Spleen (tissue), 7 donors: ENCODE measurements around the gene QKI.

Experiments used
- POLR2A ChIP-seq, 3 donors: fragments of 450-650 bp; IDR thresholded peaks; one replicate each; pipeline ENCODE4 v1.5.1; 2017; ENCODE audit warnings: antibody characterized with exemption in 3 of 3, mild to moderate bottlenecking in 1 of 3
- POLR2AphosphoS5 ChIP-seq, 3 donors: sonication (generic); formaldehyde crosslinking; IDR thresholded peaks; one replicate each; pipeline ENCODE4 v1.5.1; 2017; ENCODE audit warnings: antibody characterized with exemption in 3 of 3
- TF ChIP-seq, protein P1 (sequence below), 11 experiments: fragments of 200-600 bp in 7 of 11; fragments of 450-650 bp in 4 of 11; sonication (generic) in 4 of 11; IDR thresholded peaks in 8 of 11; conservative IDR thresholded peaks in 3 of 11; 1 replicate in 7 of 11; 2 replicates in 4 of 11; pipeline versions ENCODE4 v1.4.0 to v1.8.0; 2016 to 2021; ENCODE audit warnings: antibody characterized with exemption in 11 of 11, inconsistent platforms in 4 of 11, mild to moderate bottlenecking in 1 of 11
- donor health status: DM: no; HTN: no; CAD: no; lungs with moderate emphysema.
- donor health status: DM: no; HTN: no; CAD: no.
- donor health status: DM: no; HTN: no; CAD: no.

GRCh38 chr6:163491737-163492300 lies 77.3 kb downstream of the QKI start:
- TF ChIP-seq, protein P1, sequence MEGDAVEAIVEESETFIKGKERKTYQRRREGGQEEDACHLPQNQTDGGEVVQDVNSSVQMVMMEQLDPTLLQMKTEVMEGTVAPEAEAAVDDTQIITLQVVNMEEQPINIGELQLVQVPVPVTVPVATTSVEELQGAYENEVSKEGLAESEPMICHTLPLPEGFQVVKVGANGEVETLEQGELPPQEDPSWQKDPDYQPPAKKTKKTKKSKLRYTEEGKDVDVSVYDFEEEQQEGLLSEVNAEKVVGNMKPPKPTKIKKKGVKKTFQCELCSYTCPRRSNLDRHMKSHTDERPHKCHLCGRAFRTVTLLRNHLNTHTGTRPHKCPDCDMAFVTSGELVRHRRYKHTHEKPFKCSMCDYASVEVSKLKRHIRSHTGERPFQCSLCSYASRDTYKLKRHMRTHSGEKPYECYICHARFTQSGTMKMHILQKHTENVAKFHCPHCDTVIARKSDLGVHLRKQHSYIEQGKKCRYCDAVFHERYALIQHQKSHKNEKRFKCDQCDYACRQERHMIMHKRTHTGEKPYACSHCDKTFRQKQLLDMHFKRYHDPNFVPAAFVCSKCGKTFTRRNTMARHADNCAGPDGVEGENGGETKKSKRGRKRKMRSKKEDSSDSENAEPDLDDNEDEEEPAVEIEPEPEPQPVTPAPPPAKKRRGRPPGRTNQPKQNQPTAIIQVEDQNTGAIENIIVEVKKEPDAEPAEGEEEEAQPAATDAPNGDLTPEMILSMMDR (IDR thresholded peaks at IDR 0.05 in 8 of 11, conservative IDR thresholded peaks at IDR 0.05 in 3 of 11), result no peak
- TF ChIP-seq POLR2A (IDR thresholded peaks at IDR 0.05), result no peak
- no peak for TF ChIP-seq POLR2AphosphoS5 (IDR thresholded peaks at IDR 0.05)
